HepG2 (cell line): Measurements from ENCODE around the gene CHPF. TPM values are rescaled to one million over a fixed set of nuclear protein-coding genes. Genes with fewer than 3 reads are reported as not detected.

Experiments
- BCL6 ChIP-seq: IDR thresholded peaks from 2 replicates; pipeline ENCODE4 v1.6.1; 2016; ENCODE audit warnings: missing genetic modification reagents, missing compliant biosample characterization
- HDAC1 ChIP-seq: sonication (generic); formaldehyde crosslinking; IDR thresholded peaks from 2 replicates; pipeline ENCODE4 v1.5.1; 2020; ENCODE audit warnings: mild to moderate bottlenecking, missing genetic modification reagents
- KDM2A ChIP-seq: sonication (generic); formaldehyde crosslinking; IDR thresholded peaks from 2 replicates; pipeline ENCODE4 v1.4.0; 2020; ENCODE audit warnings: low read depth, missing genetic modification reagents, borderline replicate concordance
- MAZ ChIP-seq, 2 experiments: sonication (generic) in 1 of 2; formaldehyde crosslinking in 1 of 2; IDR thresholded peaks; 2 replicates each; pipeline versions ENCODE4 v1.5.0 to v1.6.1; 2012 to 2020; ENCODE audit warnings: low read depth in 2 of 2, mild to moderate bottlenecking in 2 of 2, borderline replicate concordance in 1 of 2, improper control_type of control experiment in 1 of 2, low read length in 1 of 2, missing genetic modification reagents in 1 of 2, moderate library complexity in 1 of 2
- PAX8 ChIP-seq: sonication (generic); formaldehyde crosslinking; IDR thresholded peaks from 2 replicates; pipeline ENCODE4 v1.8.0; 2022; ENCODE audit warnings: mild to moderate bottlenecking, missing genetic modification reagents, borderline replicate concordance
- REL ChIP-seq: sonication (generic); formaldehyde crosslinking; conservative IDR thresholded peaks from 2 replicates; pipeline ENCODE4 v1.8.0; 2022; ENCODE audit warnings: mild to moderate bottlenecking, missing genetic modification reagents, moderate library complexity
- ZNF710 ChIP-seq: sonication (generic); formaldehyde crosslinking; IDR thresholded peaks from 2 replicates; pipeline ENCODE4 v1.5.0; 2020; ENCODE audit warnings: mild to moderate bottlenecking, missing genetic modification reagents, borderline replicate concordance
- ZNF766 ChIP-seq: sonication (generic); formaldehyde crosslinking; IDR thresholded peaks from 2 replicates; pipeline ENCODE4 v1.5.0; 2020; ENCODE audit warnings: missing genetic modification reagents, borderline replicate concordance
- ZSCAN12 ChIP-seq: sonication (generic); formaldehyde crosslinking; IDR thresholded peaks from 2 replicates; pipeline ENCODE4 v1.9.0; 2021; ENCODE audit warnings: mild to moderate bottlenecking, missing genetic modification reagents
- polyA plus RNA-seq, 8 experiments: library from polyadenylated mRNA; depleted of rRNA in 3 of 8; stranded (reverse) in 7 of 8; unstranded in 1 of 8; fragments of >200 nt; fragmentation: Illumina TruSeq in 4 of 8; extraction: Trizol in 4 of 8; gene quantifications; 2 replicates each; pipeline versions ENCODE4 v1.2.1 to v1.2.3, GENCODE V29; 2011 to 2016; ENCODE audit warnings: low read depth in 4 of 8, missing spikeins in 1 of 8, mixed read lengths in 1 of 8; ENCODE audit not compliant: insufficient read depth in 1 of 8
- total RNA-seq, 5 experiments: library from RNA; depleted of rRNA; stranded (reverse); fragments of >200 nt; fragmentation: Illumina TruSeq; extraction: Trizol; gene quantifications; 2 replicates each; pipeline ENCODE4 v1.2.3, GENCODE V29; 2016; ENCODE audit warnings: low read depth in 1 of 5
- TF ChIP-seq, protein P1 (sequence below): sonication (generic); formaldehyde crosslinking; IDR thresholded peaks from 2 replicates; pipeline ENCODE4 v1.5.0; 2020; ENCODE audit warnings: mild to moderate bottlenecking, missing genetic modification reagents, borderline replicate concordance
- TF ChIP-seq, protein P2 (sequence below): sonication (generic); formaldehyde crosslinking; IDR thresholded peaks from 2 replicates; pipeline ENCODE4 v1.4.0; 2020; ENCODE audit warnings: missing genetic modification reagents, mild to moderate bottlenecking, borderline replicate concordance
- TF ChIP-seq, protein P3 (sequence below): sonication (generic); formaldehyde crosslinking; IDR thresholded peaks from 2 replicates; pipeline ENCODE4 v1.5.1; 2020; ENCODE audit warnings: mild to moderate bottlenecking, missing genetic modification reagents, moderate library complexity
- TF ChIP-seq, protein P4 (sequence below): sonication (generic); formaldehyde crosslinking; IDR thresholded peaks from 2 replicates; pipeline ENCODE4 v1.9.0; 2021; ENCODE audit warnings: missing genetic modification reagents, mild to moderate bottlenecking, borderline replicate concordance

CHPF gene
- total and polyA plus RNA-seq, 2 of the 13 experiments (the other 11 are each of a cell fraction or from before 2014, with no cell fraction given): 79.6 to 111 TPM

DNA sequence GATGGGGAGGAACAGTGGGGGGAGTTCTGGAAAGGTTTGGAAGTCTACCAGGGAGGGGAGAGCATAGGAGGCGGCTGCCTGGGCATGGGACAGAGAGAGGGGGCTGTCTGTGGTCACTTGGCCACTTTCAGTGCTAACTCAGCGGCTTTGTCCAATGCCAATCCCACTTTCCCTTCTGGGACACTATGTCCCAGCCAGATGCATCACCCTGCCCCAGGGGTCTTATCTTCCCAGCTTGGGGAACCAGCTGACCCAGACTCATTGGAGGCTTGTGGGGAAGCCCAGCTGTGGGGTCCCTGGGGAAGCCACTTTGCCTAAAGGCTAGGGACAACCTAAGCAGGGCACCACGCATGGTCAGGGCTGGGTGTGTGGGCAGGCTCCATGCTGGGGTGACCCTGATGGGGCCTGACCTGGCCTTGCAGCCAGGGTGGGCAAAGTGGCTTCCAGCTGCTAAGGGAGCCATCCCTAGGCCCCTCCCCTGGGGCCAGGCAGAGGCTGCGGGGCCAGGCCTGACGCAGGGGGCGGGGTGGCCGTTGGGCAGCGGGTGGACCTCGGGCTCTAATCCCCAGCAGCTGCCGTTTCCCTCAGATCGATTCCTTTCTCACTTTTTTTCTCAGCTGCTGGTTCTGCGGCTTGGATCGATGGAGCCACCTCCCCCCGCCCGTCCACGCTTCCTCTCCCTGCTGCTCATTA is 30.9 kb downstream of the CHPF start (continued):
- TF ChIP-seq, protein P1, sequence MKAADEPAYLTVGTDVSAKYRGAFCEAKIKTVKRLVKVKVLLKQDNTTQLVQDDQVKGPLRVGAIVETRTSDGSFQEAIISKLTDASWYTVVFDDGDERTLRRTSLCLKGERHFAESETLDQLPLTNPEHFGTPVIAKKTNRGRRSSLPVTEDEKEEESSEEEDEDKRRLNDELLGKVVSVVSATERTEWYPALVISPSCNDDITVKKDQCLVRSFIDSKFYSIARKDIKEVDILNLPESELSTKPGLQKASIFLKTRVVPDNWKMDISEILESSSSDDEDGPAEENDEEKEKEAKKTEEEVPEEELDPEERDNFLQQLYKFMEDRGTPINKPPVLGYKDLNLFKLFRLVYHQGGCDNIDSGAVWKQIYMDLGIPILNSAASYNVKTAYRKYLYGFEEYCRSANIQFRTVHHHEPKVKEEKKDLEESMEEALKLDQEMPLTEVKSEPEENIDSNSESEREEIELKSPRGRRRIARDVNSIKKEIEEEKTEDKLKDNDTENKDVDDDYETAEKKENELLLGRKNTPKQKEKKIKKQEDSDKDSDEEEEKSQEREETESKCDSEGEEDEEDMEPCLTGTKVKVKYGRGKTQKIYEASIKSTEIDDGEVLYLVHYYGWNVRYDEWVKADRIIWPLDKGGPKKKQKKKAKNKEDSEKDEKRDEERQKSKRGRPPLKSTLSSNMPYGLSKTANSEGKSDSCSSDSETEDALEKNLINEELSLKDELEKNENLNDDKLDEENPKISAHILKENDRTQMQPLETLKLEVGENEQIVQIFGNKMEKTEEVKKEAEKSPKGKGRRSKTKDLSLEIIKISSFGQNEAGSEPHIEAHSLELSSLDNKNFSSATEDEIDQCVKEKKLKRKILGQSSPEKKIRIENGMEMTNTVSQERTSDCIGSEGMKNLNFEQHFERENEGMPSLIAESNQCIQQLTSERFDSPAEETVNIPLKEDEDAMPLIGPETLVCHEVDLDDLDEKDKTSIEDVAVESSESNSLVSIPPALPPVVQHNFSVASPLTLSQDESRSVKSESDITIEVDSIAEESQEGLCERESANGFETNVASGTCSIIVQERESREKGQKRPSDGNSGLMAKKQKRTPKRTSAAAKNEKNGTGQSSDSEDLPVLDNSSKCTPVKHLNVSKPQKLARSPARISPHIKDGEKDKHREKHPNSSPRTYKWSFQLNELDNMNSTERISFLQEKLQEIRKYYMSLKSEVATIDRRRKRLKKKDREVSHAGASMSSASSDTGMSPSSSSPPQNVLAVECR (CRISPR knock-in tag): peak; percentile 52; the same call in 1 of the 2 replicates
- TF ChIP-seq MAZ (IDR thresholded peaks at IDR 0.05; ENCODE audit: borderline replicate concordance, low read depth, low read length) (no peak), MAZ (CRISPR knock-in tag; IDR thresholded peaks at IDR 0.05; ENCODE audit: low read depth) (peak; percentile 81), ZSCAN12 (no peak), ZNF766 (CRISPR knock-in tag) (no peak), BCL6 (CRISPR knock-in tag) (0 out of 2 replicates have a peak, but pooled peaks have one; percentile 13), PAX8 (no peak), ZNF710 (0 out of 2 replicates have a peak, but pooled peaks have one; percentile 27), KDM2A (CRISPR knock-in tag) (0 out of 2 replicates have a peak, but pooled peaks have one; percentile 21), HDAC1 (CRISPR knock-in tag) (peak; percentile 32; the same call in 1 of the 2 replicates), REL (CRISPR knock-in tag) (no peak)
- TF ChIP-seq, protein P2, sequence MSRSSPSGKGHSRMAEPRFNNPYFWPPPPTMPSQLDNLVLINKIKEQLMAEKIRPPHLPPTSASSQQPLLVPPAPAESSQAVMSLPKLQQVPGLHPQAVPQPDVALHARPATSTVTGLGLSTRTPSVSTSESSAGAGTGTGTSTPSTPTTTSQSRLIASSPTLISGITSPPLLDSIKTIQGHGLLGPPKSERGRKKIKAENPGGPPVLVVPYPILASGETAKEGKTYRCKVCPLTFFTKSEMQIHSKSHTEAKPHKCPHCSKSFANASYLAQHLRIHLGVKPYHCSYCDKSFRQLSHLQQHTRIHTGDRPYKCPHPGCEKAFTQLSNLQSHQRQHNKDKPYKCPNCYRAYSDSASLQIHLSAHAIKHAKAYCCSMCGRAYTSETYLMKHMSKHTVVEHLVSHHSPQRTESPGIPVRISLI (CRISPR knock-in tag): peak; percentile 88
- TF ChIP-seq, protein P3, sequence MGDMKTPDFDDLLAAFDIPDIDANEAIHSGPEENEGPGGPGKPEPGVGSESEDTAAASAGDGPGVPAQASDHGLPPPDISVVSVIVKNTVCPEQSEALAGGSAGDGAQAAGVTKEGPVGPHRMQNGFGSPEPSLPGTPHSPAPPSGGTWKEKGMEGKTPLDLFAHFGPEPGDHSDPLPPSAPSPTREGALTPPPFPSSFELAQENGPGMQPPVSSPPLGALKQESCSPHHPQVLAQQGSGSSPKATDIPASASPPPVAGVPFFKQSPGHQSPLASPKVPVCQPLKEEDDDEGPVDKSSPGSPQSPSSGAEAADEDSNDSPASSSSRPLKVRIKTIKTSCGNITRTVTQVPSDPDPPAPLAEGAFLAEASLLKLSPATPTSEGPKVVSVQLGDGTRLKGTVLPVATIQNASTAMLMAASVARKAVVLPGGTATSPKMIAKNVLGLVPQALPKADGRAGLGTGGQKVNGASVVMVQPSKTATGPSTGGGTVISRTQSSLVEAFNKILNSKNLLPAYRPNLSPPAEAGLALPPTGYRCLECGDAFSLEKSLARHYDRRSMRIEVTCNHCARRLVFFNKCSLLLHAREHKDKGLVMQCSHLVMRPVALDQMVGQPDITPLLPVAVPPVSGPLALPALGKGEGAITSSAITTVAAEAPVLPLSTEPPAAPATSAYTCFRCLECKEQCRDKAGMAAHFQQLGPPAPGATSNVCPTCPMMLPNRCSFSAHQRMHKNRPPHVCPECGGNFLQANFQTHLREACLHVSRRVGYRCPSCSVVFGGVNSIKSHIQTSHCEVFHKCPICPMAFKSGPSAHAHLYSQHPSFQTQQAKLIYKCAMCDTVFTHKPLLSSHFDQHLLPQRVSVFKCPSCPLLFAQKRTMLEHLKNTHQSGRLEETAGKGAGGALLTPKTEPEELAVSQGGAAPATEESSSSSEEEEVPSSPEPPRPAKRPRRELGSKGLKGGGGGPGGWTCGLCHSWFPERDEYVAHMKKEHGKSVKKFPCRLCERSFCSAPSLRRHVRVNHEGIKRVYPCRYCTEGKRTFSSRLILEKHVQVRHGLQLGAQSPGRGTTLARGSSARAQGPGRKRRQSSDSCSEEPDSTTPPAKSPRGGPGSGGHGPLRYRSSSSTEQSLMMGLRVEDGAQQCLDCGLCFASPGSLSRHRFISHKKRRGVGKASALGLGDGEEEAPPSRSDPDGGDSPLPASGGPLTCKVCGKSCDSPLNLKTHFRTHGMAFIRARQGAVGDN (CRISPR knock-in tag): peak; percentile 70
- TF ChIP-seq, protein P4, sequence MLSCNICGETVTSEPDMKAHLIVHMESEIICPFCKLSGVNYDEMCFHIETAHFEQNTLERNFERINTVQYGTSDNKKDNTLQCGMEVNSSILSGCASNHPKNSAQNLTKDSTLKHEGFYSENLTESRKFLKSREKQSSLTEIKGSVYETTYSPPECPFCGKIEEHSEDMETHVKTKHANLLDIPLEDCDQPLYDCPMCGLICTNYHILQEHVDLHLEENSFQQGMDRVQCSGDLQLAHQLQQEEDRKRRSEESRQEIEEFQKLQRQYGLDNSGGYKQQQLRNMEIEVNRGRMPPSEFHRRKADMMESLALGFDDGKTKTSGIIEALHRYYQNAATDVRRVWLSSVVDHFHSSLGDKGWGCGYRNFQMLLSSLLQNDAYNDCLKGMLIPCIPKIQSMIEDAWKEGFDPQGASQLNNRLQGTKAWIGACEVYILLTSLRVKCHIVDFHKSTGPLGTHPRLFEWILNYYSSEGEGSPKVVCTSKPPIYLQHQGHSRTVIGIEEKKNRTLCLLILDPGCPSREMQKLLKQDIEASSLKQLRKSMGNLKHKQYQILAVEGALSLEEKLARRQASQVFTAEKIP (CRISPR knock-in tag): no peak
